WTC11 (cell line): Measurements from ENCODE around the gene NGLY1.

Experiments
- CREM ChIP-seq: sonication (generic); formaldehyde crosslinking; IDR thresholded peaks from 2 replicates; pipeline ENCODE4 v1.8.1; 2022; ENCODE audit warnings: mild to moderate bottlenecking, missing genetic modification reagents, moderate library complexity
- CTCF ChIP-seq: fragments of 200-600 bp; IDR thresholded peaks from 2 replicates; pipeline ENCODE4 v1.8.0; 2022; ENCODE audit warnings: antibody characterized with exemption
- ESRRA ChIP-seq: sonication (generic); formaldehyde crosslinking; IDR thresholded peaks from 2 replicates; pipeline ENCODE4 v1.8.1; 2022; ENCODE audit warnings: mild to moderate bottlenecking, missing genetic modification reagents, borderline replicate concordance
- GABPB1 ChIP-seq: sonication (generic); formaldehyde crosslinking; IDR thresholded peaks from 2 replicates; pipeline ENCODE4 v1.8.1; 2023; ENCODE audit warnings: mild to moderate bottlenecking, missing genetic modification reagents
- MLX ChIP-seq: sonication (generic); formaldehyde crosslinking; IDR thresholded peaks from 2 replicates; pipeline ENCODE4 v1.8.1; 2023; ENCODE audit warnings: mild to moderate bottlenecking, missing genetic modification reagents, moderate library complexity
- NR2C2 ChIP-seq: sonication (generic); formaldehyde crosslinking; IDR thresholded peaks from 2 replicates; pipeline ENCODE4 v1.8.0; 2022; ENCODE audit warnings: mild to moderate bottlenecking, missing genetic modification reagents
- NR3C1 ChIP-seq: sonication (generic); formaldehyde crosslinking; conservative IDR thresholded peaks from 2 replicates; pipeline ENCODE4 v1.8.1; 2023; ENCODE audit warnings: low read depth, mild to moderate bottlenecking, missing genetic modification reagents
- SMAD3 ChIP-seq: sonication (generic); formaldehyde crosslinking; IDR thresholded peaks from 2 replicates; pipeline ENCODE4 v1.8.0; 2022; ENCODE audit warnings: missing genetic modification reagents, mild to moderate bottlenecking, borderline replicate concordance
- ZBTB43 ChIP-seq: sonication (generic); formaldehyde crosslinking; IDR thresholded peaks from 2 replicates; pipeline ENCODE4 v1.8.1; 2023; ENCODE audit warnings: mild to moderate bottlenecking, missing genetic modification reagents
- ZNF396 ChIP-seq: fragments of 250-450 bp; sonication (Bioruptor Pico); IDR thresholded peaks from 2 replicates; pipeline ENCODE4 v1.8.0; 2021; ENCODE audit warnings: mild to moderate bottlenecking, moderate library complexity, borderline replicate concordance
- TF ChIP-seq, protein P1 (sequence below): fragments of 250-450 bp; sonication (Bioruptor Pico); IDR thresholded peaks from 2 replicates; pipeline ENCODE4 v2.1.2; 2022; ENCODE audit warnings: mild to moderate bottlenecking, moderate library complexity
- TF ChIP-seq, protein P2 (sequence below): sonication (generic); formaldehyde crosslinking; conservative IDR thresholded peaks from 2 replicates; pipeline ENCODE4 v1.8.1; 2022; ENCODE audit warnings: mild to moderate bottlenecking, missing genetic modification reagents

DNA sequence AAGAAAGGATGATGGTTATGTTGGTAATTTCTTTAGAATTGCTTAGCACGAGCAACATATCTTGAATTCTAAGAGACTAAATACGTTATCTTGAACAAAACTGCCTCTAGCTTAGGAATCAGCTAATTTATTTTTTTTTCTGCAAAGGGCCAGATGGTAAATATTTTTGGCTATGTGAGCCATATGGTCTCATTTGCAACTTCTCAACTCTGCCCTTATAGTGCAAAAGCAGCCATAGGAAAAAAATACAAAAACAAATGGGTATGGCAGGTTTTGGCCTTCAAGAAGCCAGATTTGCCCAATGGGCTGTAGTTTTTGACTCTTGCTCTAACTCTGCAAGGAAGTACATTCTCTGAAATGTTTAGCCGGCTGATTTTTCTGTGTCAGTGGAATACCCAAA is 18.5 kb upstream of the NGLY1 start:
- TF ChIP-seq CTCF (no peak), CREM (CRISPR knock-in tag) (no peak), ZBTB43 (CRISPR knock-in tag) (no peak), SMAD3 (no peak), MLX (no peak), ESRRA (CRISPR knock-in tag) (no peak), ZNF396 (CRISPR knock-in tag) (no peak), NR3C1 (no peak), NR2C2 (CRISPR knock-in tag) (no peak), GABPB1 (CRISPR knock-in tag) (no peak)
- TF ChIP-seq, protein P1, sequence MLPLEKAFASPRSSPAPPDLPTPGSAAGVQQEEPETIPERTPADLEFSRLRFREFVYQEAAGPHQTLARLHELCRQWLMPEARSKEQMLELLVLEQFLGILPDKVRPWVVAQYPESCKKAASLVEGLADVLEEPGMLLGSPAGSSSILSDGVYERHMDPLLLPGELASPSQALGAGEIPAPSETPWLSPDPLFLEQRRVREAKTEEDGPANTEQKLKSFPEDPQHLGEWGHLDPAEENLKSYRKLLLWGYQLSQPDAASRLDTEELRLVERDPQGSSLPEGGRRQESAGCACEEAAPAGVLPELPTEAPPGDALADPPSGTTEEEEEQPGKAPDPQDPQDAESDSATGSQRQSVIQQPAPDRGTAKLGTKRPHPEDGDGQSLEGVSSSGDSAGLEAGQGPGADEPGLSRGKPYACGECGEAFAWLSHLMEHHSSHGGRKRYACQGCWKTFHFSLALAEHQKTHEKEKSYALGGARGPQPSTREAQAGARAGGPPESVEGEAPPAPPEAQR (CRISPR knock-in tag), result no peak
- TF ChIP-seq, protein P2, sequence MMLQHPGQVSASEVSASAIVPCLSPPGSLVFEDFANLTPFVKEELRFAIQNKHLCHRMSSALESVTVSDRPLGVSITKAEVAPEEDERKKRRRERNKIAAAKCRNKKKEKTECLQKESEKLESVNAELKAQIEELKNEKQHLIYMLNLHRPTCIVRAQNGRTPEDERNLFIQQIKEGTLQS (CRISPR knock-in tag), result no peak
